ENCODE data around the gene CLNK.

CLNK gene

DNA sequence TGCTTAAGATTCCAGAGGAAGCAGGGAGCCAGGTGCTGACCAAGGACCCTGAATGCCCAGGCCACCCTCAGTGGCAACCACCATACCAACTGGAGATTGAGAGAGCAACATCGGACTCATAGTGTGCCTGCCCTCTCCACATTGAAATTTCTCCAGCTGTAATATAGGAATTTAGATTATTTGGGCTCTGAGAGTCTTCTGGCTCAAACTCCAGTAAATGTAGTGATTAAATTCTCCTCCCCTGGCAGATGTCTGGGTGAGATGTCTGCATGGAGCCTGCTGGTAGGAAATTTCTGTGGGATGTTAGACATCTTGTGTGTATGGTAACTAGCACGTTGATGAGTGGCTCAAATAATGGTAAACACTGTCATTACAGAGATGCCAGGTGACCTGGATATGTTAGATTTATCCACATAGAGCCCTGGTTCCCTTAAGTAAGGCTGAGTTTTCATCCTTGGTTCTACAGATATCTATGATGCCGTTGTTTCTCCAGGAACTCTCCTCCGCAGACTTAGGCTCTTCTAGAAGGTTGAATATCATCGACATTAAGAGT, 70.6 kb downstream of the CLNK start:
- H3K36me3 ChIP-seq (ENCODE audit: control insufficient read depth in 2 of 2, insufficient read depth in 2 of 2, low read length in 2 of 2) = no peaks in the 10 kb centered on the region
- peaks cover 0 to 1% of the 10 kb centered on the region in 2 donors for H3K27me3 ChIP-seq (ENCODE audit: control insufficient read depth in 1 of 2, insufficient read depth in 2 of 2, low read length in 2 of 2)
- peaks cover 2% of the 10 kb centered on the region for H3K4me1 ChIP-seq (ENCODE audit: control insufficient read depth, insufficient read depth, low read length)
- H3K4me3 ChIP-seq (ENCODE audit: low read length in 2 of 2) = no peak overlapping the region
- no peaks in the 10 kb centered on the region for H3K9me3 ChIP-seq (ENCODE audit: control insufficient read depth in 2 of 2, low read length in 2 of 2)
- no peak overlapping the region for H3K9ac ChIP-seq (ENCODE audit: low read length in 2 of 2)
- H3K27ac ChIP-seq (ENCODE audit: low read length) = no peak overlapping the region

GRCh38 chr4:10612476-10612875, 72.1 kb downstream of the CLNK start:
- no peak overlapping the region for H3K9ac ChIP-seq (ENCODE audit: low read length in 2 of 2)
- H3K36me3 ChIP-seq (ENCODE audit: control insufficient read depth in 2 of 2, insufficient read depth in 2 of 2, low read length in 2 of 2) = no peaks in the 10 kb centered on the region
- no peak overlapping the region for H3K27ac ChIP-seq (ENCODE audit: low read length)
- peaks cover 2% of the 10 kb centered on the region for H3K4me1 ChIP-seq (ENCODE audit: control insufficient read depth, insufficient read depth, low read length)
- no peak overlapping the region for H3K4me3 ChIP-seq (ENCODE audit: low read length in 2 of 2)
- H3K27me3 ChIP-seq (ENCODE audit: control insufficient read depth in 1 of 2, insufficient read depth in 2 of 2, low read length in 2 of 2) = no peaks in the 10 kb centered on the region
- H3K9me3 ChIP-seq (ENCODE audit: control insufficient read depth in 2 of 2, low read length in 2 of 2) = no peaks in the 10 kb centered on the region

DNA sequence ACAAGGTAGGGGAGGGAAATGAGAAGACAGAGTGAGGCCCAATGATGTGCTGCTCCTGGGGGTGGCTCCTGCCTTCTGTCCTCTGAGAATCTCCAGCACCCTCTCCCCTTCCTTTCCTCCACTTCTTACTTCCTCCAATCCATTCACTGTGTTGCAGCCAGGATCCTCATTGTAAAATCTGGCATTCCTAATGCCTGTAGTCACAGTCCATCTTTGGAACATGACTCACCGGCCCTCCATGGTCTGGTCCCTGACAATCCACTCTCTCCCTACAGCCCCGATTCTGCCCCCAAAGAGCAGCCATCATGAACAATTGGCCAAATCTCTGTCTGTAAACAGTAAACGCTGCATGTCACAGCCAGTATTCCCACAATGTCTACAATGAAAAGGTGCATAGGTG, 72.9 kb downstream of the CLNK start:
- Histone ChIP-seq H3K27ac (ENCODE audit: low read length) (no peak overlapping the region), H3K9ac (ENCODE audit: low read length in 2 of 2) (no peak overlapping the region), H3K9me3 (ENCODE audit: control insufficient read depth in 2 of 2, low read length in 2 of 2) (no peaks in the 10 kb centered on the region), H3K4me1 (ENCODE audit: control insufficient read depth, insufficient read depth, low read length) (peaks cover 2% of the 10 kb centered on the region), H3K4me3 (ENCODE audit: low read length in 2 of 2) (no peak overlapping the region), H3K27me3 (ENCODE audit: control insufficient read depth in 1 of 2, insufficient read depth in 2 of 2, low read length in 2 of 2) (no peaks in the 10 kb centered on the region), H3K36me3 (ENCODE audit: control insufficient read depth in 2 of 2, insufficient read depth in 2 of 2, low read length in 2 of 2) (no peaks in the 10 kb centered on the region)

DNA sequence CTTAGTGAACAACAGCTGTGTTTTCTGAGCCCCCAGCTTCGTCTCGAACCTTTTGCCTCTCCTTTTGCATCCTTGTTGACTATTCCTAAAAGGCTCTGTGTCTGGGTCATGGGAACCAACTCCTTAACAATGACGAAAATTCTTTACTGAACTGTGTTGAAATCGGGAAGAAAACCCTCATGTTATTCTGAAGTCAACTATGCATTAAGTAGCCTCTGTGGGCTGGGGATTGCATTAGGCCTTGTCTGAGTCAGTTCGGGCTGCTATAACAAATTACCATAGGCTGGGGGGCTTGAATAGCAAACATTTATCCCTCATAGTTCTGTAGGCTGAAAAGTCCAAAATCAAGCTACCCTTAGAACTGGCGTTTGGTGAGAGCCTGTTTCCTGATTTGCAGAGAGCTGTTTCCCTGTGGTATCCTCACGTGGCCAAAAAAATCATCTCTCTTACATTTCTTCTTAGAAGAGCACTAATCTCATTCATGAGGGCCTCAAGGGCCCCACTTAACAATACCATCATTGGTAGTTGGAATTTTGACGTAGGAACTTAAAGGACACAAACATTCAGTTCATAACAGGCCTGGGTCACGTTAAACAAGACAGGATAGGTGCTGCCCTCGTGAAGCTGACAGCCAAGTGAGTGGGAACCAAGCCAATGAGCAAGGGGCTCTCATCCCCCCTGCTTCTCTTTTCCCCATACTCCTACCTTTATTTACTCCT, 75.9 kb downstream of the CLNK start:
- no peak overlapping the region for H3K4me3 ChIP-seq (ENCODE audit: low read length in 2 of 2)
- H3K36me3 ChIP-seq (ENCODE audit: control insufficient read depth in 2 of 2, insufficient read depth in 2 of 2, low read length in 2 of 2) = no peaks in the 10 kb centered on the region
- no peak overlapping the region for H3K9ac ChIP-seq (ENCODE audit: low read length in 2 of 2)
- H3K9me3 ChIP-seq (ENCODE audit: control insufficient read depth in 2 of 2, low read length in 2 of 2) = no peaks in the 10 kb centered on the region
- no peak overlapping the region for H3K27ac ChIP-seq (ENCODE audit: low read length)
- H3K4me1 ChIP-seq (ENCODE audit: control insufficient read depth, insufficient read depth, low read length) = peaks cover 2% of the 10 kb centered on the region
- no peaks in the 10 kb centered on the region for H3K27me3 ChIP-seq (ENCODE audit: control insufficient read depth in 1 of 2, insufficient read depth in 2 of 2, low read length in 2 of 2)

GRCh38 chr4:10607206-10607605, 77.4 kb downstream of the CLNK start:
- Histone ChIP-seq H3K27me3 (ENCODE audit: control insufficient read depth in 1 of 2, insufficient read depth in 2 of 2, low read length in 2 of 2) (no peaks in the 10 kb centered on the region), H3K4me3 (ENCODE audit: low read length in 2 of 2) (no peak overlapping the region), H3K9ac (ENCODE audit: low read length in 2 of 2) (no peak overlapping the region), H3K27ac (ENCODE audit: low read length) (no peak overlapping the region), H3K9me3 (ENCODE audit: control insufficient read depth in 2 of 2, low read length in 2 of 2) (no peaks in the 10 kb centered on the region), H3K36me3 (ENCODE audit: control insufficient read depth in 2 of 2, insufficient read depth in 2 of 2, low read length in 2 of 2) (no peaks in the 10 kb centered on the region), H3K4me1 (ENCODE audit: control insufficient read depth, insufficient read depth, low read length) (peaks cover 2% of the 10 kb centered on the region)

- no peaks in the 10 kb centered on the region for H3K36me3 ChIP-seq (ENCODE audit: control insufficient read depth in 2 of 2, insufficient read depth in 2 of 2, low read length in 2 of 2)
- H3K27me3 ChIP-seq (ENCODE audit: control insufficient read depth in 1 of 2, insufficient read depth in 2 of 2, low read length in 2 of 2) = no peaks in the 10 kb centered on the region
- H3K4me3 ChIP-seq (ENCODE audit: low read length in 2 of 2) = no peak overlapping the region
- H3K9me3 ChIP-seq (ENCODE audit: control insufficient read depth in 2 of 2, low read length in 2 of 2) = no peaks in the 10 kb centered on the region
- H3K4me1 ChIP-seq (ENCODE audit: control insufficient read depth, insufficient read depth, low read length) = no peaks in the 10 kb centered on the region
- H3K27ac ChIP-seq (ENCODE audit: low read length) = no peak overlapping the region
- H3K9ac ChIP-seq (ENCODE audit: low read length in 2 of 2) = no peak overlapping the region
Observed at GRCh38 chr4:10606483-10607155, 77.9 kb downstream of the CLNK start.

GRCh38 chr4:10605746-10606482, 78.7 kb downstream of the CLNK start:
- Histone ChIP-seq H3K4me1 (ENCODE audit: control insufficient read depth, insufficient read depth, low read length) (no peaks in the 10 kb centered on the region), H3K27ac (ENCODE audit: low read length) (no peak overlapping the region), H3K4me3 (ENCODE audit: low read length in 2 of 2) (no peak overlapping the region), H3K36me3 (ENCODE audit: control insufficient read depth in 2 of 2, insufficient read depth in 2 of 2, low read length in 2 of 2) (no peaks in the 10 kb centered on the region), H3K9me3 (ENCODE audit: control insufficient read depth in 2 of 2, low read length in 2 of 2) (no peaks in the 10 kb centered on the region), H3K9ac (ENCODE audit: low read length in 2 of 2) (no peak overlapping the region), H3K27me3 (ENCODE audit: control insufficient read depth in 1 of 2, insufficient read depth in 2 of 2, low read length in 2 of 2) (no peaks in the 10 kb centered on the region)

GRCh38 chr4:10605031-10605430, 79.5 kb downstream of the CLNK start:
- H3K36me3 ChIP-seq (ENCODE audit: control insufficient read depth in 2 of 2, insufficient read depth in 2 of 2, low read length in 2 of 2) = no peaks in the 10 kb centered on the region
- H3K9me3 ChIP-seq (ENCODE audit: control insufficient read depth in 2 of 2, low read length in 2 of 2) = no peaks in the 10 kb centered on the region
- H3K4me3 ChIP-seq (ENCODE audit: low read length in 2 of 2) = no peak overlapping the region
- no peaks in the 10 kb centered on the region for H3K27me3 ChIP-seq (ENCODE audit: control insufficient read depth in 1 of 2, insufficient read depth in 2 of 2, low read length in 2 of 2)
- H3K27ac ChIP-seq (ENCODE audit: low read length) = no peak overlapping the region
- no peaks in the 10 kb centered on the region for H3K4me1 ChIP-seq (ENCODE audit: control insufficient read depth, insufficient read depth, low read length)
- H3K9ac ChIP-seq (ENCODE audit: low read length in 2 of 2) = no peak overlapping the region

GRCh38 chr4:10599574-10599973, 85.0 kb downstream of the CLNK start:
- Histone ChIP-seq H3K4me1 (ENCODE audit: control insufficient read depth, insufficient read depth, low read length) (no peaks in the 10 kb centered on the region), H3K27me3 (ENCODE audit: control insufficient read depth in 1 of 2, insufficient read depth in 2 of 2, low read length in 2 of 2) (no peaks in the 10 kb centered on the region), H3K4me3 (ENCODE audit: low read length in 2 of 2) (no peak overlapping the region), H3K9me3 (ENCODE audit: control insufficient read depth in 2 of 2, low read length in 2 of 2) (no peaks in the 10 kb centered on the region), H3K36me3 (ENCODE audit: control insufficient read depth in 2 of 2, insufficient read depth in 2 of 2, low read length in 2 of 2) (no peaks in the 10 kb centered on the region), H3K9ac (ENCODE audit: low read length in 2 of 2) (no peak overlapping the region), H3K27ac (ENCODE audit: low read length) (no peak overlapping the region)

- no peaks in the 10 kb centered on the region for H3K9me3 ChIP-seq (ENCODE audit: control insufficient read depth in 2 of 2, low read length in 2 of 2)
- H3K4me3 ChIP-seq (ENCODE audit: low read length in 2 of 2) = no peak overlapping the region
- H3K36me3 ChIP-seq (ENCODE audit: control insufficient read depth in 2 of 2, insufficient read depth in 2 of 2, low read length in 2 of 2) = no peaks in the 10 kb centered on the region
- no peaks in the 10 kb centered on the region for H3K4me1 ChIP-seq (ENCODE audit: control insufficient read depth, insufficient read depth, low read length)
- H3K27me3 ChIP-seq (ENCODE audit: control insufficient read depth in 1 of 2, insufficient read depth in 2 of 2, low read length in 2 of 2) = no peaks in the 10 kb centered on the region
- no peak overlapping the region for H3K27ac ChIP-seq (ENCODE audit: low read length)
- H3K9ac ChIP-seq (ENCODE audit: low read length in 2 of 2) = no peak overlapping the region
Observed at GRCh38 chr4:10598829-10599228, 85.7 kb downstream of the CLNK start.
